NCI-H345 (cell line): ENCODE data around the gene COL1A2.

Experiments
- DNase-seq: peaks from one replicate; lab custom pipeline; 2025; lab: John Stamatoyannopoulos, UW

Gene COL1A2

DNA sequence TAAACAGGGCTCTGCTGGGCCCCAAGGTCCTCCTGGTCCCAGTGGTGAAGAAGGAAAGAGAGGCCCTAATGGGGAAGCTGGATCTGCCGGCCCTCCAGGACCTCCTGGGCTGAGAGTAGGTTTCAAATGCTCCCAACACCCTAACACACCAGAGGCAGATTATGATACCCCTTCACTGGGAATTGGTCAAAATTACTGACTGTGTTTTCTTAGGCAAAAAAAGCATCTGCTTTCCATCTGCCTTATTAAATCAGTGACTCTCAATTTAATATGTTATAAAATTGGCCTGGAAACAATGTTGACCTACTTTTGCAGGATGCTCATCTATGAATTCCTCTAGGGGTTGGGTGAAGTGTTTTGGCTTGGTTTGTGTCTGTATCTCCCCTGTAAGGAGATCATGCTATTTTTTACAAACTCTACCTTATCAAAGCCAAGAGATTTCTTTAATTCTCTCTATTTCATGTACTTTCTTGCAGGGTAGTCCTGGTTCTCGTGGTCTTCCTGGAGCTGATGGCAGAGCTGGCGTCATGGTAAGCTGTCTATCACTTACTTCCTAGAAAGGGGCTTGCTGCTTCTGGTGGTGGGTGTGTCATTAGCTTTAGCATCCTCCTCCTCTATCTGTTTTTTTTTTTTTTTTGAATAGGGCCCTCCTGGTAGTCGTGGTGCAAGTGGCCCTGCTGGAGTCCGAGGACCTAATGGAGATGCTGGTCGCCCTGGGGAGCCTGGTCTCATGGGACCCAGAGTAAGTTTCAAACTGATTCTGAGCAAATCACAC is 15.9 kb downstream of the COL1A2 start:
- no peak for DNase-seq

DNA sequence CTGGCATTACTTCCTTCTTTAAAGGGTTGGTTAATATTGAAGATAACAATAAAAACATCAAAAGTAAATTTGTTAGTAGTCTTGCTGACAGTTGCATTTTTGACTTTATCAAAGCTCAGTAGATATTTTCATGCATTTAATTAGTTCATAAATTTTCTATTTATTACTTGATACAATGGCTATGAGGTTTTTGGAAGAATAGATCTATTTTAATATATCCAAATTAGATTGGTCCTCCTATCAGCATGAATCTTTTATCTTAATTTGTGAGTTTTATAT is 16.4 kb downstream of the COL1A2 start:
- DNase-seq, result no peak

- no peak for DNase-seq
Measured at GRCh38 chr7:94412762-94413322, 18.1 kb downstream of the COL1A2 start.

- DNase-seq, result no peak
Measured at GRCh38 chr7:94414481-94414880, 19.8 kb downstream of the COL1A2 start.

DNA sequence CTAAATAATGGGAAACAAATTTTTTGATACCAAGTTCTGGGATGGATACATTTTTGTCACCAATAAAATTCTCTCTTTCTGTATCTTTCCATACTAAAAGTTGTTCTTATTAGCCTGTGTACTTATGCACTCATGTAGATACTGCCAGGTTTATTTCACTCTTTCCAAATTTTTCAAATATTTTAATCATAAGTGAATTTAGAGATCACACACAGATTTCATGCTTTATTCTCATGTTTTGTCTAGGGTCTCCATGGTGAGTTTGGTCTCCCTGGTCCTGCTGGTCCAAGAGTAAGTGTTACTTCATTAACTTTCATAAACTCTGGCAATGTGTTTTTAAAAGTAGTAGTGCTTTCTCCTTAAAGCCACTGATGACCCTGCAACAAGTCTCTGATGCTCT is 20.3 kb downstream of the COL1A2 start:
- DNase-seq, result no peak

DNA sequence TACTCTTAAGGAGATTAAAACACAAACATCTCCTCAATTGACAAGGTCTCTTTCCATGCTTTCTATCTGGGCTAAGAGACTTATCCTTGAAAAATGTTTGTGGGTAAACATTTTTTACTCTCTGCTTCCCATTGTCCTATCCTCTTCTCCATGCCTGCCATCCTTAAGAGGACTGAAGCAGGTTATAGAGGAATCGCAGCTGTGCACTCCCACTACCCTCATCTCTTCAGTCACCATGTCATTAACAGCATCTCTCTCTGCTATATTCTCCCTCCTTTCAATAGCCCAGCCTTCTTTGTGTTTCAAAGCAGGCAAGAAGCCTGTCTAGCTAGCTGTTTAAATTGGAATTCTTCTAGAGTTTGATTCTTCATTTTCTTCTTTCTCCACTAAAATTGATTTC is 22.6 kb downstream of the COL1A2 start:
- DNase-seq, result peak; percentile 8

- DNase-seq, result no peak
Measured at GRCh38 chr7:94417901-94418300, 23.2 kb downstream of the COL1A2 start.

- DNase-seq, result no peak
Measured at GRCh38 chr7:94418851-94419250, 24.2 kb downstream of the COL1A2 start.

DNA sequence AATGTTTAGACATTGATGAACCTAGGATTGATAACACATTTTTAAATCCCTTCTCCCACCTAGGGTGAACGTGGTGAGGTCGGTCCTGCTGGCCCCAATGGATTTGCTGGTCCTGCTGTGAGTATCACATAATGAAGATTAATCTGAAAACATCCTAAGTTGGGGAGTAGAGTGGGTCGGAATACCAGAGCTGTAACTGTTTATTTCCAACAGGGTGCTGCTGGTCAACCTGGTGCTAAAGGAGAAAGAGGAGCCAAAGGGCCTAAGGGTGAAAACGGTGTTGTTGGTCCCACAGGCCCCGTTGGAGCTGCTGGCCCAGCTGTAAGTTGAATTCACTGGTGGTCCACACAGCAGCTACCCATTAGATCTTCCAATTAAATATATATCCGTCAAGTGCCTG is 25.6 kb downstream of the COL1A2 start:
- no peak for DNase-seq

DNA sequence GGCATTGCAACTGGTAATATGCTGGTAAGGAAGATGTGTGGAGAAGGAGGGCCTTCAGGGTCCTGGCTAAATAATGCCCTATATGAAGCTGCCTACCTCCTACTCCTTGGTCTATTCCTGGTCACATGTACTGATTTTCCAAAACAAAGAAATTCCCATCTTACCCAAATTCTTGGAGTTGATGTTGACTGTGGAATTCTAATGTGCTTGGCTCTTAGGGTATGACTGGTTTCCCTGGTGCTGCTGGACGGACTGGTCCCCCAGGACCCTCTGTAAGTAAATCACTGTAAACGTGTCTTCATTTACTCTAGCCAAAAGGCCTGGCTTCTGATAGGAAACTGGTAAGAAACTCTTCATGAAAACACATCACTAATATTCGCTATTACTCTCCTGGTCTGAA is 27.0 kb downstream of the COL1A2 start:
- no peak for DNase-seq

DNA sequence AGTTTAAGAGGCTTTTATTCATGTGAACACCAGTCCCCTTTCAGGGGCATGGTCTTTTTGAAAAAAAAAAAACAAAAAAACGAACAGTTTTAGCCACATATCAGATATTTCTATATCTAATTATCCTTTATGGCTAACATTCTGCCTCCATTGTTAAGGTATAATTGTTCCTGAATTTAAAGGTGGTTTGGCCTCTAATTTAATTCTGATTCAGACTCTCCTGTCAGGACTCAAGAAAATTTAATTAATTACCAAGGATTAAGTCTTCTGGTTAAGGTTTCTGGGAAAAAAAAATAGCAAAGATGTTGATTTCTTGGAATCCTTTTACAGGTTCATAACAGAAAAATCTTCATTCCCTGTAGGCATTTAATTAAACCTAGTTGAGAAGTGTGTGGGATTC is 27.4 kb downstream of the COL1A2 start:
- no peak for DNase-seq

- DNase-seq, result no peak
Measured at GRCh38 chr7:94422827-94423460, 28.2 kb downstream of the COL1A2 start.

GRCh38 chr7:94423863-94424735 is 29.4 kb downstream of the COL1A2 start:
- no peak for DNase-seq

GRCh38 chr7:94425546-94425945 is 30.9 kb downstream of the COL1A2 start:
- no peak for DNase-seq

GRCh38 chr7:94426980-94427875 is 32.5 kb downstream of the COL1A2 start:
- no peak for DNase-seq

- no peak for DNase-seq
Measured at GRCh38 chr7:94429153-94429552, 34.5 kb downstream of the COL1A2 start.

GRCh38 chr7:94431176-94431575 is 36.5 kb downstream of the COL1A2 start:
- no peak for DNase-seq

- no peak for DNase-seq
Measured at GRCh38 chr7:94431619-94432280, 37.1 kb downstream of the COL1A2 start.

GRCh38 chr7:94432281-94432670 is 37.6 kb downstream of the COL1A2 start:
- DNase-seq, result no peak

DNA sequence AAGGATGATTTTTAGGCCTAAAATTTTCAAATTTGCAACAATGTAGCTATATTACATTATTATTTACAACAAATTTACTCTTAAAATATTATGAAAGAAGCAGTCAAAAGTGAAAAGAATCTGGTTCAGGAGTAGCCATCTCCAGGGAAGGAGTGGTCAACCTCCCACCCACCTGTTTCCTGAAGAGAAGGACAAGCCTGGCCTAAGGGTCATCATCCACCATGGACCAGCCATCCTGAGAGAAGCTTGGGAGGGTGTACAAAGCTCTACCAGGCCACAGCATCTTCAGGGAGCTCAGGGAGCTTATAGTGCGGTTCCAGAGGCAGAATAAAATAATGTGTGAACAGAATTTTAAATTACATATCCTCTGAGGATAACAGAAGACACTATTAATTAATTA is 38.1 kb downstream of the COL1A2 start:
- no peak for DNase-seq

GRCh38 chr7:94433224-94433623 is 38.5 kb downstream of the COL1A2 start:
- DNase-seq, result no peak
